Measurements from ENCODE around the gene SPHKAP.
"Not testable (repeated sequence)": the region's sequence is repeated elsewhere in the genome, so short reads cannot be mapped to it uniquely, and the experiment has no call there.

The SPHKAP gene

GRCh38 chr2:228092056-228092455, 89.4 kb downstream of the SPHKAP start:
- no peak for DNase-seq

- DNase-seq: no peak
Observed at GRCh38 chr2:228086561-228086960, 94.9 kb downstream of the SPHKAP start.

GRCh38 chr2:228084717-228085116, 96.8 kb downstream of the SPHKAP start:
- DNase-seq: no peak

GRCh38 chr2:228083131-228083530, 98.4 kb downstream of the SPHKAP start:
- DNase-seq: no peak

- DNase-seq: no peak
Observed at GRCh38 chr2:228082571-228082970, 98.9 kb downstream of the SPHKAP start.

- DNase-seq: no peak
Observed at GRCh38 chr2:228079194-228079593, 102.3 kb downstream of the SPHKAP start.

- DNase-seq: not testable (repeated sequence)
Observed at GRCh38 chr2:228076695-228077094, 104.8 kb downstream of the SPHKAP start.

- no peak for DNase-seq
Observed at GRCh38 chr2:228072669-228073068, 108.8 kb downstream of the SPHKAP start.

- DNase-seq: no peak
Observed at GRCh38 chr2:228067309-228067708, 114.2 kb downstream of the SPHKAP start.

- no peak for DNase-seq
Observed at GRCh38 chr2:228066126-228066798, 115.2 kb downstream of the SPHKAP start.

- no peak for DNase-seq
Observed at GRCh38 chr2:228065686-228066085, 115.8 kb downstream of the SPHKAP start.

- DNase-seq: no peak
Observed at GRCh38 chr2:228064796-228065315, 116.6 kb downstream of the SPHKAP start.

- DNase-seq: no peak
Observed at GRCh38 chr2:228064024-228064423, 117.5 kb downstream of the SPHKAP start.

- no peak for DNase-seq
Observed at GRCh38 chr2:228063558-228063957, 117.9 kb downstream of the SPHKAP start.

- no peak for DNase-seq
Observed at GRCh38 chr2:228059735-228060134, 121.8 kb downstream of the SPHKAP start.

- DNase-seq: no peak
Observed at GRCh38 chr2:228056293-228057097, 125.0 kb downstream of the SPHKAP start.

- DNase-seq: peak in 1 of 2 donors; percentile 3
Observed at GRCh38 chr2:228048838-228049490, 132.5 kb downstream of the SPHKAP start.

- no peak for DNase-seq
Observed at GRCh38 chr2:228040995-228041394, 140.5 kb downstream of the SPHKAP start.

- DNase-seq: peak; percentile 2 to 6
Observed at GRCh38 chr2:228039752-228040534, 141.5 kb downstream of the SPHKAP start.

GRCh38 chr2:228038967-228039366, 142.5 kb downstream of the SPHKAP start:
- no peak for DNase-seq

GRCh38 chr2:228037915-228038314, 143.6 kb downstream of the SPHKAP start:
- DNase-seq: no peak

GRCh38 chr2:228023619-228024018, 157.9 kb downstream of the SPHKAP start:
- no peak for DNase-seq

- DNase-seq: no peak
Observed at GRCh38 chr2:228018311-228018710, 163.2 kb downstream of the SPHKAP start.
